ENCODE data around the gene KCNH4.

The KCNH4 gene

GRCh38 chr17:42159796-42160530, 21.0 kb downstream of the KCNH4 start:
- H3K27ac ChIP-seq (ENCODE audit: low read length): no peak overlapping the region
- ATAC-seq (ENCODE audit: insufficient read depth, low read depth): no peak
- H3K9me3 ChIP-seq (ENCODE audit: insufficient read depth, low read length, severe bottlenecking): no peaks in the 10 kb centered on the region
- no peaks in the 10 kb centered on the region for H3K36me3 ChIP-seq (ENCODE audit: insufficient read depth, low read length)
- no peak overlapping the region for H3K4me3 ChIP-seq (ENCODE audit: low read depth in 1 of 2, low read length in 2 of 2)
- no peaks in the 10 kb centered on the region for H3K79me2 ChIP-seq (ENCODE audit: insufficient read depth, low read length)
- no peak overlapping the region; the same call in 1 of the 2 replicates for H2AFZ ChIP-seq (ENCODE audit: low read depth, low read length)
- H3K4me1 ChIP-seq (ENCODE audit: insufficient read depth, low read length): peaks cover 11% of the 10 kb centered on the region
- no peaks in the 10 kb centered on the region for H3K27me3 ChIP-seq (ENCODE audit: insufficient read depth, low read length, poor library complexity)
- H4K20me1 ChIP-seq (ENCODE audit: insufficient read depth, low read length): no peaks in the 10 kb centered on the region
- no peak overlapping the region for H3K9ac ChIP-seq (ENCODE audit: low read depth, low read length)
- no peak for DNase-seq
- no peak overlapping the region for H3K4me2 ChIP-seq (ENCODE audit: insufficient read depth, low read length)
- no peak for TF ChIP-seq CTCF (IDR thresholded peaks at IDR 0.05; ENCODE audit: borderline replicate concordance, extremely low read depth, low read length, poor library complexity, severe bottlenecking)
- no peak for TF ChIP-seq EZH2 (IDR thresholded peaks at IDR 0.05; ENCODE audit: borderline replicate concordance, low read depth, low read length, severe bottlenecking)

GRCh38 chr17:42155614-42156045, 25.3 kb downstream of the KCNH4 start:
- ATAC-seq (ENCODE audit: insufficient read depth, low read depth) (no peak), DNase-seq (no peak)
- TF ChIP-seq EZH2 (IDR thresholded peaks at IDR 0.05; ENCODE audit: borderline replicate concordance, low read depth, low read length, severe bottlenecking) (no peak), CTCF (IDR thresholded peaks at IDR 0.05; ENCODE audit: borderline replicate concordance, extremely low read depth, low read length, poor library complexity, severe bottlenecking) (no peak)
- peak overlapping the region in 1 of 2 experiments; percentile 50; a peak in 2 of 4 replicates for H3K4me3 ChIP-seq (ENCODE audit: low read depth in 1 of 2, low read length in 2 of 2)
- peaks cover 9% of the 10 kb centered on the region for H3K36me3 ChIP-seq (ENCODE audit: insufficient read depth, low read length)
- peaks cover 22% of the 10 kb centered on the region for H4K20me1 ChIP-seq (ENCODE audit: insufficient read depth, low read length)
- H3K4me2 ChIP-seq (ENCODE audit: insufficient read depth, low read length): peak overlapping the region; percentile 52
- H3K27me3 ChIP-seq (ENCODE audit: insufficient read depth, low read length, poor library complexity): no peaks in the 10 kb centered on the region
- 0 out of 2 replicates have a peak overlapping the region, but pooled peaks have one; percentile 14 for H3K27ac ChIP-seq (ENCODE audit: low read length)
- H2AFZ ChIP-seq (ENCODE audit: low read depth, low read length): peak overlapping the region; percentile 76
- H3K9me3 ChIP-seq (ENCODE audit: insufficient read depth, low read length, severe bottlenecking): no peaks in the 10 kb centered on the region
- no peak overlapping the region; the same call in 1 of the 2 replicates for H3K9ac ChIP-seq (ENCODE audit: low read depth, low read length)
- peaks cover 41% of the 10 kb centered on the region for H3K79me2 ChIP-seq (ENCODE audit: insufficient read depth, low read length)
- peaks cover 33% of the 10 kb centered on the region for H3K4me1 ChIP-seq (ENCODE audit: insufficient read depth, low read length)

GRCh38 chr17:42153919-42154742, 26.8 kb downstream of the KCNH4 start:
- ATAC-seq (ENCODE audit: insufficient read depth, low read depth) (no peak), DNase-seq (peak; percentile 27)
- no peaks in the 10 kb centered on the region for H3K27me3 ChIP-seq (ENCODE audit: insufficient read depth, low read length, poor library complexity)
- H2AFZ ChIP-seq (ENCODE audit: low read depth, low read length): peak overlapping the region; percentile 75
- TF ChIP-seq CTCF (IDR thresholded peaks at IDR 0.05; ENCODE audit: borderline replicate concordance, extremely low read depth, low read length, poor library complexity, severe bottlenecking) (no peak), EZH2 (IDR thresholded peaks at IDR 0.05; ENCODE audit: borderline replicate concordance, low read depth, low read length, severe bottlenecking) (no peak)
- peak overlapping the region; percentile 88 for H3K9ac ChIP-seq (ENCODE audit: low read depth, low read length)
- H3K9me3 ChIP-seq (ENCODE audit: insufficient read depth, low read length, severe bottlenecking): no peaks in the 10 kb centered on the region
- H3K4me3 ChIP-seq (ENCODE audit: low read depth in 1 of 2, low read length in 2 of 2): peak overlapping the region; percentile 95
- peaks cover 33% of the 10 kb centered on the region for H3K4me1 ChIP-seq (ENCODE audit: insufficient read depth, low read length)
- H3K79me2 ChIP-seq (ENCODE audit: insufficient read depth, low read length): peaks cover 54% of the 10 kb centered on the region
- peaks cover 17% of the 10 kb centered on the region for H3K36me3 ChIP-seq (ENCODE audit: insufficient read depth, low read length)
- H3K4me2 ChIP-seq (ENCODE audit: insufficient read depth, low read length): peak overlapping the region; percentile 85
- H4K20me1 ChIP-seq (ENCODE audit: insufficient read depth, low read length): peaks cover 25% of the 10 kb centered on the region
- peak overlapping the region; percentile 82 for H3K27ac ChIP-seq (ENCODE audit: low read length)

Measured in DND-41 (cell line).